ENCODE measurements around the gene CCDC134. TPM values are rescaled to one million over a fixed set of nuclear protein-coding genes. Genes with fewer than 3 reads are reported as not detected.

The CCDC134 gene
- polyA plus RNA-seq, 4 donors: 7.4 to 10.6 (median 8.2) TPM

- DNase-seq (ENCODE audit: low read depth in 4 of 4, low spot score in 3 of 4): no peak
These were observed 73.6 kb downstream of the CCDC134 start for GRCh38 chr22:41874090-41874489.

GRCh38 chr22:41875531-41876270, 75.2 kb downstream of the CCDC134 start:
- DNase-seq (ENCODE audit: low read depth in 4 of 4, low spot score in 3 of 4): no peak

Other genes starting within 250 kb of the CCDC134 start
- 1 to 10 TPM; 4.9 to 9.4 (median 6.4) TPM for gene CSDC2, start 239.7 kb upstream of the CCDC134 start, polyA plus RNA-seq (ENCODE audit: insufficient read length in 4 of 4)
- 10 to 100 TPM; 48.8 to 65.9 (median 52.4) TPM for gene PMM1, start 210.8 kb upstream of the CCDC134 start, polyA plus RNA-seq (ENCODE audit: insufficient read length in 4 of 4)
- 10 to 100 TPM; 26.0 to 29.7 (median 28.1) TPM for gene DESI1, start 179.6 kb upstream of the CCDC134 start, polyA plus RNA-seq (ENCODE audit: insufficient read length in 4 of 4)
- 100 to 1,000 TPM; 333 to 384 (median 357) TPM for gene XRCC6, start 179.4 kb upstream of the CCDC134 start, polyA plus RNA-seq (ENCODE audit: insufficient read length in 4 of 4)
- gene SNU13, start 111.8 kb upstream of the CCDC134 start, polyA plus RNA-seq (ENCODE audit: insufficient read length in 4 of 4): 100 to 1,000 TPM; 145 to 173 (median 159) TPM
- 1 to 10 TPM; 1.3 to 2.9 (median 2.4) TPM for gene MEI1, start 101.2 kb upstream of the CCDC134 start, polyA plus RNA-seq (ENCODE audit: insufficient read length in 4 of 4)
- 100 to 1,000 TPM in 2 of 4 donors, 10 to 100 TPM in 2; 94.0 to 104 (median 101) TPM for gene SREBF2, start 32.4 kb downstream of the CCDC134 start, polyA plus RNA-seq (ENCODE audit: insufficient read length in 4 of 4)
- under 1 TPM; 0.39 to 0.97 (median 0.59) TPM for gene SHISA8, start 114.4 kb downstream of the CCDC134 start, polyA plus RNA-seq (ENCODE audit: insufficient read length in 4 of 4)
- 1 to 10 TPM; 1.2 to 2.7 (median 1.8) TPM for gene TNFRSF13C, start 126.1 kb downstream of the CCDC134 start, polyA plus RNA-seq (ENCODE audit: insufficient read length in 4 of 4)
- gene CENPM, start 146.5 kb downstream of the CCDC134 start, polyA plus RNA-seq (ENCODE audit: insufficient read length in 4 of 4): 10 to 100 TPM; 11.2 to 16.2 (median 13.5) TPM
- 1 to 10 TPM; 4.9 to 7.6 (median 6.8) TPM for gene SEPTIN3, start 168.8 kb downstream of the CCDC134 start, polyA plus RNA-seq (ENCODE audit: insufficient read length in 4 of 4)
- 1 to 10 TPM; 3.3 to 5.1 (median 4.1) TPM for gene WBP2NL, start 198.1 kb downstream of the CCDC134 start, polyA plus RNA-seq (ENCODE audit: insufficient read length in 4 of 4)